NOMO-1 treated with DMSO at 0.1 percent for 48 hours (cell line): Measurements from ENCODE around the gene WBP1.

Experiments
- DNase-seq: peaks from one replicate; lab custom pipeline; 2025; ENCODE audit not compliant: unreplicated experiment; lab: John Stamatoyannopoulos, UW

WBP1 gene

DNA sequence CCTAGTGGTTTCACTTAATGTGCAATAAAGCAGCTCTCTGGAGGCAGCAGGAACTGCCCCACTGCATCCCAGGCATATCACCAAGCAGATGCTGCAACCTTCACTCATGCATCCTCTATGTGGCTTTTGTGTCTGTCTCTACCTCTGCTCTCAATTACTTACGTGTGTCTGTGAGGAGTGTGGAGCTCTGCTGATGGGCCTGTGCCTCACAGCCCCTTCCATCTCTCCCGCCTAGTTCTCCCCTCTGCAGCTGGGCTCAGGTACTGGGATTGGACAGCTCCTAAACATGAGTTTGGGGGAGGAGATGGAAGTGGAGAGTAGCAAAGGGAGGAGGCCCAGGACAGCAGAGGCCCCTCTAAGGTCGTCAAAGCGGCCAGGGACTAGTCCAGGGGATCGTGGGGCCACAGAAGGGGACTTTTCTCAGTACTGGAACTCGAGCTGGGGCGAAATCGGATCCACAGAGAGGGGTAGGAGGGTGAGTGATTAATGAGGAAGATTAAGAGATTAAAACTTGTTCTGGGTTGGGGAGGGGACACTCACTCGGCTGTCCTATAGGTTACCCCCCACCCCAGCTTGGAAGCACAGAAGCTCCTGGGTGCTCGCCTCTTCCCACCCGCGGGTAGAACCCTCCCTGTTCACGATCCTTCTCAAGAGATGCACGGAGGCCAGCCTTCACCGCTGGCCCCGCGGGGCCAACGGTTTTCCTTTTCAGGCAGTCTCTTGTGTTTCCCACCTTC lies 43.3 kb downstream of the WBP1 start:
- DNase-seq, result no peak

DNA sequence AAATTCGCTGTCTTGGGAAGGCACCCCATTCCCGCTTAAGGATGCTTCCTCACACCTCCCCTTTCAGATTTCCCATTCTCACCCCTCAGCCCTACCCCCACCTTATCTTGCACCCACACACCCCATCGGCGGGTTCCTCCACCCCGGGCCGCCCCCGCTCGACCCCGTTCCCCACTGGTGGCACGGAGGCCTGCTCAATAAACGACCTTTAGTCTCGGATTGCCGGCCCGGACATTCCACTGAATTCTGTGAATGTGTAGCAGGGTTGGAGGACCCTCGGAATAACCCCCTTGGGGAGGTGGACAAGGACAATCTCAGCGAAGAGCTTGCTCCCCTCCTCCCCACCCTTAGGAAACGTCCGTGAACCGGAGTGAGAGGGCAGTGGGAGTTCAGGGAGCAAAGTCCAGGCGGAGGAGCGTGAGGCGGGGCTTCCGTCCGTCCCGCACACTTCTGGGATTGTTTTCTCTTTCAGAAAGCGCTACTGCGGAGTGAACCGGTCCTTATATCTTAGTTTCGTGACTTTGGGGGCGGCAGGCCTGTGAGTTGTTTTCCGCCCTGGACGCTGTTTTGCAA lies 44.0 kb downstream of the WBP1 start:
- DNase-seq, result peak; percentile 10

DNA sequence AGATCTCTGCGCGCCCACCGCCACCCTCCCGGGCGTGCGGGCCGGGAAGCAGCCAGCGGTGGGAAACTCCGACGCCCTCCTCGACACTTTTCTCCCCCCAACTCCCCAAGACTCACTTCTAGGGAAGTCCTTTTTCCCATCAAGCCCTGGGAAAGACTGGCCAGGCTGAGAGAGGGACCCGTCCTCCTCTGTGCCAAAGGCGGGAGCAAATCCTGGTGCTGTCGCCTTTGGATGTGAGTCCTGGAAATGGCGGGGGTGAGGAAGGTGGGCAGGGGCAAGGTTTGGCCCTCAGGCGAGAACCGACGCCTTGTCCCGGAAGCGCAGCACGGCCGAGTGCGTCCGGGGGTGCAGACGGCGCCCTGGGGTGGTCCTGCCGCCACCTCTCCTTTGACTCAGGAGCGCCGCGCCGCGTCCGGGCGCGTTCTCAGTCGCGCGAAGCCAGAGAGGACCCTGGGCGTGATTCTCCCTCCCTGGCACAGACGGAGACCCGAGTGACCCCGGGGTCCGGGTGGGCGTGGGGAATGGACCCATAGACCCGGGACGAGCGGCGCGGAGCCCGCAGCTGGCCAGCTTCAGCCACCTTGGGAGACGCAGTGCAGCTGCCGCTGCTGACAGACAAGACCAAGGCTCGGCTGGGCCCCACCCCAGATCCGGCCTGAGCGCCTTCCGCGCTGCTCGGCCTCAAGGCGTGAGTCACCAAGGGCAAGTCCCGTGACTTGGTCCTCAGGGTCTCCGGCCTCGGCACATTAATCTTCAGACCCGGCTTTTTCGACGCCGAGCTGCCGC lies 44.7 kb downstream of the WBP1 start:
- DNase-seq, result peak; percentile 70

DNA sequence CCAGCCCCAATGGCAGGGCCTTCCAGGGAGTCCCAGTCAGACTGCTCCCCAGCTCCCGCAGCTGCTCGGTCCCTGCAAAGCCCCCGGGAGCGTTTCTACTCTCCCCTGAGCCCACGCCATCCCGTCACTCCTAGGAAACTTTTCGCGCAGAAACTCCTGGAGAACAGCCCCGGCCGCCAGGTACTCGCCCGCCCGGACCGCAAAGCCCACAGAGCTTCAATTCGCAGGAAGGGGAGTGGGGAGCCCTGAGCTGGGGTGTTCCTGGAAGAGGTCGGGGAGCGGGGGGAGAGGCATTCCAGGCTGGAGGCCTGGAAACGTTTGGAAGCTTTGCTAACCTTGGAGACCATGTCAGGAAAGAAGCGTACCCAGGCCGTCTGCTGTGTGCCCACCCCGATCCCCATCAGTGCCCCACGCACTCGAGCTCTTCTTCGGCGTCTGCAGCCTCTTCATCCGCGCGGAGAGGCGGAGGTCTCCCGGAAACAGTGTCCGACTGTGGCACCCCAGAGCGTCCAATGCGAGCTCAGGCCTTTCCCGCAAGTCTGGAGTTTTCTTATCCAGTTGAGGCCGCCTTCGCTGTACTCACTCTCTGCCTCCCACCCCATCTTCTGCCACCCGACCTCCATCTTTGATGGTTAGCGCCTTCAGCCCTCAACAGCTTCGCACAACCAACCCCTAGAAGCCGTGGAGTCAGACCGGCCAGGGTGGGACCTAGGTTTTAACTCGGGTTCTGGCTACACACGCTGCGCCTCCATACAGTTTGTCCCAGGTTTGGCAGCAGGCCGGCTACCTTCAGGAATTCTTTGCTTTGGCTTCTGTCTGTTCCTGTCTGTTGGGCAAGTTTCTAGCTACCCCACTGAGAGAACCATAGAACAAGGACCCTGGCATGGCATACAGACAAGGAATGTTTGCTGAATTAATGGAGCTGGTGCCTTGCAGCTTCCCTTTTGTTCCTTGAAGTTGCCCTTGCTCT lies 45.6 kb downstream of the WBP1 start:
- DNase-seq, result no peak

DNA sequence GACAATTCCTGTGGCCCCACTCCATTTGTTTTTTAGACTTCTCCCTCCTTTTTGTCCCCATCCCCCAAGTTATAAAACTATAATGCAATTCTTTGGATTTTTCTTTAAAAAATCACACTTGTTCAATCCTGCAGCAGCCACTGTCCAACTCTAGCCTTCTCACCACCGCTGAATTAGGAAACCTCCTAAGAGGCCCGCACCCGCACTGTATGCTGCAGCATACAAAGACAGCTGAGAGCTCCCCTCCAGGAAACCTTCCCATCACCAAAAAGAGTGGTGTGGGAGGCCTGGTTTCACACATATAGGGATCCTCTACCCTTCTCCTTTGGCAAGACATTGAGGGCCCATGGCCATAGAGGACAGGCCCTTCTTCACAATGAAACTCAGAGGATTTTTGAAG lies 46.4 kb downstream of the WBP1 start:
- DNase-seq, result no peak

- no peak for DNase-seq
These were observed 47.4 kb downstream of the WBP1 start for GRCh38 chr2:74505448-74506246.

DNA sequence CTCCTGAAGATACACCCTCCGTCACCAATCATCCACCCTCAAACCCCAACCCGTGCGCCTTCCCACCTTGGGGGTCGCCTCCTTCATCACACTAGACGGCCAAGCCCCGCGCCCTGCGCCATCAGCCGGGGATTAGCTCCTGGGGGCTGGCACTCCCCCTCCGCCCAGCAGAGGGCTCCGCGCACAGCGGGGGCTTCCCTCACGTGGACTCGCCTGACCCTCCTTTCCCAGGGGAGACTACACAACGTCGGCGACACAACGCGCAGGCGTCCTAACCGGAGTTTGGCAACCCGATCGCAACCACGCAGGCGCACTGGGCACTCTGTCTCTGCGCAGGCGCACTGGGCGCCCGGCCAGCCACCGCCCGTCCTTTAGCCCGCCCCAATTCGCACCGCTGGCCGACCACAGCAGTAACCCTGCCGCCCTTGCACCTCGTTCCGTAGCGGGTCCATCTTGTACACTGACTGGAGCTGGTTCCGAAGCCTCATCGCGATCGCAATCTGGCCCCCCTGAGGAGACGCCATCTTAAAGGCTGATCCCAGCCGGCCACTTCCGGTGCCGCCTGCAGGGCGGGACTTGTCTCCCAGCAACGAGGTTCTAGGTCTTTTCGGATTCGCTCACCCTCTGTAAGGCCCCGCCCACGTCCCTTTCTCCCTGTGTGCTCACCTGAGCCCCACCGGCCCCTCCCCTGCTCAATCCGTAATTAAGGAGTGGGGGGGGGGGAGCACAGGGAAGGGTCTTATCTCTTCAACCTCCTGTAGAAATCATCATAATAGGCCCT lies 49.1 kb downstream of the WBP1 start, which contains the start of gene PCGF1:
PCGF1 (minus strand) TSS at position 551 of the 781 bp plus-strand sequence; CDS start at position 524, 27 bp downstream.
- DNase-seq, result peak; percentile 93

DNA sequence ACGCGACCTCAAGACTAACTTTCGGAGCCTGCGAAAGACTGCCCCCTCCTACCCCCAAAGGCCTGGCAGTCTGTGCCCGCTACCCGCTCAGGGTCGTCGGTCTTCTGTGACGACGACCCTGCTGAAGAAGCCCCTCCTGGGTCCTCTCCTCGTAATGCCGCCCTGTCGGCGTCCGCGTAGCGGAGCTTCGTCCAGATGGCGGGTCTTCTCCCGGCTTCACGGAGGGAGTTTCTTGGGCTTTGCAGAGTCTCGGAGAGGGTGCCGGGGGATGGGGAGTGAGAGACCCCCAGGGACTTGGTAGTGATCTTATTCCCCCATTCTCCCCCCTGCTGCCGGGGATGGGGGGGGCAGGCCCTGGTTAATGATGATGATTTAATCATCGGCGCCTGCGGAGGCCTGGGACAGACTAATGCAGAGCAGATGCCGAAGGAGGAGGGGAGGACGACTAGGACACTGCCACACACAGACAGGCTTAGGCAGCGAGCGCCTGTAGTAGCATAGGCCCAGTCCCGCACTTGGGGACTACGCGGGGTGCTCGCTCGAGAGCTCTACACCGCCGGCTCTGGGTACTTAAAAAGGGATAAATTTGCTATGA lies 49.8 kb downstream of the WBP1 start:
- DNase-seq, result no peak

- DNase-seq, result no peak
These were observed 52.0 kb downstream of the WBP1 start for GRCh38 chr2:74510272-74510671.
